Measurements from ENCODE around the gene NOS2. TPM values are rescaled to one million over a fixed set of nuclear protein-coding genes. Genes with fewer than 3 reads are reported as not detected.
"Not testable (repeated sequence)": the region's sequence is repeated elsewhere in the genome, so short reads cannot be mapped to it uniquely, and the experiment has no call there.

The NOS2 gene
- total RNA-seq, 1 experiment from 2014 or later, result 1.2 TPM

GRCh38 chr17:27765353-27765752 lies 35.0 kb downstream of the NOS2 start:
- no peak for DNase-seq (ENCODE audit: low read depth)
- in situ Hi-C loops (cut with HindIII; ENCODE audit: low pct_unique_long_range_greater_than_20kb, low sequenced_read_pairs), result no loop called here

- in situ Hi-C loops (cut with HindIII; ENCODE audit: low pct_unique_long_range_greater_than_20kb, low sequenced_read_pairs), result no loop called here
These were observed 35.7 kb downstream of the NOS2 start for GRCh38 chr17:27764589-27764988.

GRCh38 chr17:27762527-27763305 lies 37.6 kb downstream of the NOS2 start:
- in situ Hi-C loops (cut with HindIII; ENCODE audit: low pct_unique_long_range_greater_than_20kb, low sequenced_read_pairs), result no loop called here
- peak; percentile 54 for DNase-seq (ENCODE audit: low read depth)

More at GRCh38 chr17:27764589-27764988, 35.7 kb downstream of the NOS2 start:
- no peak for DNase-seq (ENCODE audit: low read depth)

- in situ Hi-C loops (cut with HindIII; ENCODE audit: low pct_unique_long_range_greater_than_20kb, low sequenced_read_pairs); DNase-seq (ENCODE audit: low read depth): not testable (repeated sequence)
These were observed 39.4 kb downstream of the NOS2 start for GRCh38 chr17:27760931-27761330.

GRCh38 chr17:27760069-27760885 lies 40.1 kb downstream of the NOS2 start:
- in situ Hi-C loops (cut with HindIII; ENCODE audit: low pct_unique_long_range_greater_than_20kb, low sequenced_read_pairs), result no loop called here
- DNase-seq (ENCODE audit: low read depth), result peak; percentile 29

GRCh38 chr17:27759528-27759927 lies 40.8 kb downstream of the NOS2 start:
- no peak for DNase-seq (ENCODE audit: low read depth)
- in situ Hi-C loops (cut with HindIII; ENCODE audit: low pct_unique_long_range_greater_than_20kb, low sequenced_read_pairs), result no loop called here

GRCh38 chr17:27756467-27757371 lies 43.6 kb downstream of the NOS2 start:
- peak; percentile 12 for DNase-seq (ENCODE audit: low read depth)
- in situ Hi-C loops (cut with HindIII; ENCODE audit: low pct_unique_long_range_greater_than_20kb, low sequenced_read_pairs), result no loop called here

GRCh38 chr17:27755706-27756466 lies 44.4 kb downstream of the NOS2 start:
- DNase-seq (ENCODE audit: low read depth), result no peak
- in situ Hi-C loops (cut with HindIII; ENCODE audit: low pct_unique_long_range_greater_than_20kb, low sequenced_read_pairs), result no loop called here

- in situ Hi-C loops (cut with HindIII; ENCODE audit: low pct_unique_long_range_greater_than_20kb, low sequenced_read_pairs), result no loop called here
- no peak for DNase-seq (ENCODE audit: low read depth)
These were observed 45.8 kb downstream of the NOS2 start for GRCh38 chr17:27754549-27754948.

- DNase-seq (ENCODE audit: low read depth); in situ Hi-C loops (cut with HindIII; ENCODE audit: low pct_unique_long_range_greater_than_20kb, low sequenced_read_pairs): not testable (repeated sequence)
These were observed 46.6 kb downstream of the NOS2 start for GRCh38 chr17:27753726-27754125.

GRCh38 chr17:27752831-27753619 lies 47.3 kb downstream of the NOS2 start:
- in situ Hi-C loops (cut with HindIII; ENCODE audit: low pct_unique_long_range_greater_than_20kb, low sequenced_read_pairs); DNase-seq (ENCODE audit: low read depth): not testable (repeated sequence)

GRCh38 chr17:27751622-27752490 lies 48.5 kb downstream of the NOS2 start:
- in situ Hi-C loops (cut with HindIII; ENCODE audit: low pct_unique_long_range_greater_than_20kb, low sequenced_read_pairs), result no loop called here
- no peak for DNase-seq (ENCODE audit: low read depth)

- in situ Hi-C loops (cut with HindIII; ENCODE audit: low pct_unique_long_range_greater_than_20kb, low sequenced_read_pairs), result no loop called here
- no peak for DNase-seq (ENCODE audit: low read depth)
These were observed 49.2 kb downstream of the NOS2 start for GRCh38 chr17:27751166-27751565.

GRCh38 chr17:27749562-27750150 lies 50.7 kb downstream of the NOS2 start:
- in situ Hi-C loops (cut with HindIII; ENCODE audit: low pct_unique_long_range_greater_than_20kb, low sequenced_read_pairs), result not testable (repeated sequence)

GRCh38 chr17:27748360-27748825 lies 51.9 kb downstream of the NOS2 start:
- in situ Hi-C loops (cut with HindIII; ENCODE audit: low pct_unique_long_range_greater_than_20kb, low sequenced_read_pairs), result no loop called here
- no peak for DNase-seq (ENCODE audit: low read depth)

More at GRCh38 chr17:27749562-27750150, 50.7 kb downstream of the NOS2 start:
- DNase-seq (ENCODE audit: low read depth), result not testable (repeated sequence)

Data from Caki2 (cell line).